SW480 (cell line): ENCODE results near the gene IQGAP3.
A peak's percentile ranks its signal among the peaks of the same experiment; 100 is the strongest.
"Not testable (repeated sequence)": the region's sequence is repeated elsewhere in the genome, so short reads cannot be mapped to it uniquely, and the experiment has no call there.

Experiments
- DNase-seq: peaks from one replicate; pipeline ENCODE4 v3.0.0-alpha.2; 2016; ENCODE audit warnings: low spot score

Gene IQGAP3, protein sequence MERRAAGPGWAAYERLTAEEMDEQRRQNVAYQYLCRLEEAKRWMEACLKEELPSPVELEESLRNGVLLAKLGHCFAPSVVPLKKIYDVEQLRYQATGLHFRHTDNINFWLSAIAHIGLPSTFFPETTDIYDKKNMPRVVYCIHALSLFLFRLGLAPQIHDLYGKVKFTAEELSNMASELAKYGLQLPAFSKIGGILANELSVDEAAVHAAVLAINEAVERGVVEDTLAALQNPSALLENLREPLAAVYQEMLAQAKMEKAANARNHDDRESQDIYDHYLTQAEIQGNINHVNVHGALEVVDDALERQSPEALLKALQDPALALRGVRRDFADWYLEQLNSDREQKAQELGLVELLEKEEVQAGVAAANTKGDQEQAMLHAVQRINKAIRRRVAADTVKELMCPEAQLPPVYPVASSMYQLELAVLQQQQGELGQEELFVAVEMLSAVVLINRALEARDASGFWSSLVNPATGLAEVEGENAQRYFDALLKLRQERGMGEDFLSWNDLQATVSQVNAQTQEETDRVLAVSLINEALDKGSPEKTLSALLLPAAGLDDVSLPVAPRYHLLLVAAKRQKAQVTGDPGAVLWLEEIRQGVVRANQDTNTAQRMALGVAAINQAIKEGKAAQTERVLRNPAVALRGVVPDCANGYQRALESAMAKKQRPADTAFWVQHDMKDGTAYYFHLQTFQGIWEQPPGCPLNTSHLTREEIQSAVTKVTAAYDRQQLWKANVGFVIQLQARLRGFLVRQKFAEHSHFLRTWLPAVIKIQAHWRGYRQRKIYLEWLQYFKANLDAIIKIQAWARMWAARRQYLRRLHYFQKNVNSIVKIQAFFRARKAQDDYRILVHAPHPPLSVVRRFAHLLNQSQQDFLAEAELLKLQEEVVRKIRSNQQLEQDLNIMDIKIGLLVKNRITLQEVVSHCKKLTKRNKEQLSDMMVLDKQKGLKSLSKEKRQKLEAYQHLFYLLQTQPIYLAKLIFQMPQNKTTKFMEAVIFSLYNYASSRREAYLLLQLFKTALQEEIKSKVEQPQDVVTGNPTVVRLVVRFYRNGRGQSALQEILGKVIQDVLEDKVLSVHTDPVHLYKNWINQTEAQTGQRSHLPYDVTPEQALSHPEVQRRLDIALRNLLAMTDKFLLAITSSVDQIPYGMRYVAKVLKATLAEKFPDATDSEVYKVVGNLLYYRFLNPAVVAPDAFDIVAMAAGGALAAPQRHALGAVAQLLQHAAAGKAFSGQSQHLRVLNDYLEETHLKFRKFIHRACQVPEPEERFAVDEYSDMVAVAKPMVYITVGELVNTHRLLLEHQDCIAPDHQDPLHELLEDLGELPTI (N-terminal part only)

DNA sequence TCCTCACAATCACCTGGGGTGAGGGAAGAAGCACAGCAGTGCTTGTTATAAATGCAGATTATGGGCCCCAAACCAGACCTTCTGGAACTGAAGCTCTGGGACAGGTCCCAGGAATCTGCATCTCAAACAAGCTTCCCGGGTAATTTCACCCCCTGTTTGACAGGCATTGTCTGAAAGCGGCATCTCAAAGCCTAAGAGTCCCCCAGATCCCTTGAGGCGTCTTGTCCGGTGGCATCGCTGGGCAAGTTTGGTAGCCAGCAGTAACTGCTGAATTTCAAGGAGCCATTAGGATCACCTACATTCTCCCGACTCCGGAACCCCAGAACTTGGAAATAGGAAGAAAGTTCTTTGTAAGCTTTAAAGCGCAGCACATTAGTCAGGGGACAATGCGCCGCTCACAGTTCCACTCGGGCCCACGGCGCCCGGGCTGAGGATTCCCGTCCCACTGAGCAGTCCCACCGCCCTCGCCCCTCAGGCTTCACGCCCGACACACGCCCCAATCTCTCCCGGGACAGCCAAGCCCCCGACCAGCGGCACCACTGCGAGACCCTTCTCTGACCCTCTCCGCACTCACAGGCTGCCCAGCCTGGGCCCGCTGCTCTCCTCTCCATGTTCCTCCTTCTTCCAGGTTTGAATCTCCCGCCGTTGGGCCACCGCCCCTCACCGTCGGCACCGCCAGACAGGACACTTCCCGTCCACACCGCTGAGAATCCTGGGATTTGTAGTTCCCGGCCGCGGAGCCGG, at the start of gene IQGAP3:
TSS of gene IQGAP3 (minus strand) at position 647 of the 744 bp plus-strand sequence. CDS start at position 611, 36 bp downstream.
- peak; percentile 83 for DNase-seq

DNA sequence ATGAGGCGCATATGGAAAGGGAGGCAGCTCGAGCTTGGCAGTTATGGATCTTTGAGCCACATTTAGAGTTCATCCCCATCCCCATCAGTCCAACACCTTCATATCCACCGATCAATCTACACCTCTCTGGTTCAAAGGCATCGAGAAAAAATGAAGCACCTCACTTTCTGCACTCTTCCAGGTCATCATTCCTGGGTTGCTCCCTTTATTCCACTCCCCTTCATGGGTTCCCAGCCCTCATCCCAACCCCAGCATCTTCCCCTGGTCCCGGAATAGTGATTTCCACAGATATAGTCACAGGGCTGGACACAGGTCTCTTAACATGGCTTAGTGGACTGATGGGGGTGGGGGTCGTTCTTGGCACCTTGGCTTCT, 47.2 kb upstream of the IQGAP3 start:
- DNase-seq = no peak

DNA sequence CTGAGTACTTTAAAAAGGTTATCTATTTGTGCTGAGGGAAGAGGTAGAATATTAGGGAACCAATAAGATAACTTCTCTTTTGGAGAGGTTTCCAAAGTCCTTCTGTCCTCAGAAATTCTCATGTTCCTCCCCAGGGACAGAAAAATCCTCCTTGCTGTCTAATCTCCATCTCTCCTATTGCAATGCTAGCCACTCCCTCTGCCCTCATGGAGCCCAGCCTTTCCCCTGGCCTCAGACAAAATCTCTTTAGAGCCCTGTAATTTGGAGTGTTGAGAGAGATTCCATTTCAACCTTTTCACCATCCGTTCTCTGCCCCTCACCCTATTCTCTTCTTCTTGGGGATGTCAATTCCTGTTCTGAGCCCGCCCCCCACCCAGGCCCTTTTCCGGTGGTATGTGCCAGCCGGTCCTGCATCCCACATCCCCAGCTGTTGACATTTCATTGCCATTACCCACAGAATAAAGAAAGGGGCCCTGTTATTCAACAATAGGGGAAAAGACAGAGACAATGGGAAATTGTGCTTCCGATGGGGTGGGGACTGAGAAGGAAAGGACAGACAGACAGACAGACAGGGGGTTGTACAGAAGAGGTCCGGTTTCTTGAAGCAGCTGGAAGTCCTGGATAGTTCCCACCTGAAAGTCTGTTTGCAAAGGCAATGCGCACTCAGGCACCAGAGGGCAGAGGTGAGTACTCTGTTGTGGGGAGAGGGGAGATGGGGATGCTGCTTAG, 46.7 kb upstream of the IQGAP3 start, which contains the start of gene HAPLN2:
TSS of gene HAPLN2 (plus strand) at position 563 of the 729 bp plus-strand sequence. CDS start 4,076 bp downstream, outside the sequence.
- DNase-seq = no peak

DNA sequence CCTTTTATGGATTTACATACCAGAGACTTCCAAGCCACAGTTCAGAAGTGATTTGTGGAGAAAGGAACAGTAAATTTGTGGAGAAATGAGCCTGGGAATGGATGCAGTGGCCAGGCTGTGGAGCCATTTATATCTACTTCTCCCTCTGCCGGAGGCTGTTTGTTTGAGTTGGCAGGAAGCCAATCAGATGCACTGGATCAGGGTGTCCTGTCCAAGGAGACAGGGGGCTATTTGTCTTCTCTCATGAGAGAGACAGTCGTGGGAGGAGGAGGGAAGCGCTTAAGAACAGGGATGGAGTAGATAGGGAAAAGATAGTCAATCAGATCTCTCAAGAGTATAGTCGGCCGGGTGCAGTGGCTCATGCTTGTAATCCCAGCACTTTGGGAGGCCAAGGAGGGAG, 44.1 kb upstream of the IQGAP3 start:
- DNase-seq = no peak

DNA sequence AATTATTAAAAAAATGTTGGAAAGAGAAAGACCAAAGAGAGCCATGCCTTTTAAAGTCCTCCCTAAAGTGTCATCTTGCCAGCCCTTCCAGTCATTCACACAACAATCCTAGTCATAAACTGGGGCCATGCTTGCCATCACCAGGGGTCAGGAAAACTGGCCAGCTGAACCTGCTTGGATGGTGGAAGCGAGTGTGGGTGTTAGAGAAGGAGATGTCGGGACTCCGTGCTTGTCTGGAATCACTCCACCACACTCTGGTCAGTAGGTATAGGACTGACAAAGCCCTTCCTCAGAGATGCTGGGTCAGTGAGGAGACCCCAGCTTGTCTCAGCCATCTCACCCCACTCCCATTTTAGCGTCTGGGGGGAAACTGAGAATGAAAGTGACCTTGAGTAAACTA, 43.6 kb upstream of the IQGAP3 start:
- no peak for DNase-seq

DNA sequence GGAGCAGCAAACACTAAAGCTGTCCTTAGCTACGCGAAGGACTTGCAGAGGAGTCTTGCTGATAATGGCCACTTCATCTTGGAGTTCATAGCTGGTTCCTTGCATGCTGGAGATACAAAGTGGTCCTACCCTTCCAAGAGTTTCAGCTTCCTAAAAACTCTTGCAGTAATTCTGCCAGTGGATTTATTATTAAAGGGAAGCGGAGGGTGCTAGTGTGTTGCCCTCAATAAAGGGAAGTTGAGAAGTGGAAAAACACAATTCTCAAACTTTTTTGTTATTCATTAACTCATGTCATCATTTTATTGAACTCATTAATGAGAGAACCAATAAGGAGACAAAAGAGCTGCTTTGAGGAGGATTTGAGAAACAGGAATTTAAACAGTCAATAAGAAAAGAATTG, 40.3 kb upstream of the IQGAP3 start:
- DNase-seq = no peak

DNA sequence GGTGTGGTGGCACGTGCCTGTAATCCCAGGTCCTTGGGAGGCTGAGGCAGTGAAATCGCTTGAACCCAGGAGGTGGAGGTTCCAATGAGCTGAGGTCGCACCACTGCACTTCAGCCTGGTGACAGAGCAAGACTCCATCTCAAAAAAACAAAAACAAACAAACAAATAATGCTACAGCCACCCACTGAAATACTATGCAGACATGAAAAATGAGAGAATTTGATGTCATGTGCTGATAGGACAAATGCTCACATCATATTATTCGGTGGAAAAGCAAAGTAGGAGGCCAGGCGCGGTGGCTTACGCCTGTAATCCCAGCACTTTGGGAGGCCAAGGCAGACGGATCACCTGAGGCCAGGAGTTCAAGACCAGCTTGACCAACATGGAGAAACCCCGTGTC, 37.7 kb upstream of the IQGAP3 start:
- DNase-seq = not testable (repeated sequence)

DNA sequence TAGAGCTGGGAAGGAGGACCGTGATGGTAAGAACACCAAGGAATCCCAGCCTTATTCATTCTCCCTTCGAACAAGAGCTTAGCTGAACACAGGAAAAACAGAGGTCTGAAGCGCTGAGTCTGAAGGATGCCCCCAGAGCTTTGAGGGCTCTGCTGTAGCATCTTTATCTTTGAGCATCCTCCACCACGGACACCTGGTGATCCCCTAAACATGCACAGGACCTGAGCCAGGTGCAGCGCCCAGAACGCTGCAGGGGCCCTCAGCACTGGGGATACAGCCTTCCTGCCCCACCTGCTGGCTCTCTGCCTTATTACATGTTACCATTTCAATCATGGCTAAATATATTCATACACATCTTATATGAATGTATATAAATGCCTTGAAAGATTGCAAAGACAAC, 36.6 kb upstream of the IQGAP3 start:
- peak; percentile 48 for DNase-seq

DNA sequence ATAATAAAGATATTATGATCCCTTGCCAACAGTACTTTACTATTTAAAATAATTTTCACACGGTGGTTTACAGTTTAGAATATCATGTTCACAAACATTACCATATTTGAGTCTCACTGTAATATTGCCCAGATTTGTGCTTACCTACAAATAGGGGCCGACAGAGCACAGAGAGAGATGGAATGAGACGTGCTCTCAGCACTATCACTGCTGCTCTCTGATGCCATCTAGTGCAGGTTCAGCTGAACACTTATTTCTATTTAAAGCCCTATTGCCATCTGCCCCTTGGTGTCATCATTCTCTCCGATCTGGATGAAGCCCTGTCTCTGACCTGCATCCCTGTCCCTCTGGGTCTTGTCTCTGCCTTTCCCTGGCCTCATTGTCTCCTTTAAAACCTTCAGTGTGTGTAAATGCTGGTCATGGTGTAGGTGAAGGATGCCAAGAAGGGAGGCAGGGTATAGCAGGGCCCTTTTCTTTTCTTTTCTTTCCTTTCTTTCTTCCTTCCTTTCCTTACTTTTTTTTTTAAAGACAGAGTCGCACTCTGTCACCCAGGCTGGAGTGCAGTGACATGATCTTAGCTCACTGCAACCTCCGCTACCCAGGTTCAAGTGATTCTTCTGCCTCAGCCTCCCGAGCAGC, 35.8 kb upstream of the IQGAP3 start:
- DNase-seq = peak; percentile 84

DNA sequence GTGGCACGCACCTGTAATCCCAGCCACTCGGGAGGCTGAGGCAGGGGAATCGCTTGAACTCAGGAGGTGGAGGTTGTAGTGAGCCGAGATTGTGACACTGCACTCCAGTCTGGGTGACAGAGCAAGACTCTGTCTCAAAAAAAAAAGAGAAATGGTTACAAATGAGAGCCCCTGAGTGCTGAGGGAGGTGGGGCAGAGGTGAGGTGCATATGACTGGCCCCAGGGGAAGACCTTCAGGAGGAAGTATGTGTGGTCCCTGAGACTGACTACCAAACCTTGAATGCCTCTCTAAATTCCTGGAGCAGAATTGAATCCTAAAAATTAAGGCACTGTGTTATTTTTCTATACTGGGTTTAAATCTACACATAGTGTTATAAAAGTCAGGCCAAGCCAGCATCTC, 35.0 kb upstream of the IQGAP3 start:
- DNase-seq = not testable (repeated sequence)

DNA sequence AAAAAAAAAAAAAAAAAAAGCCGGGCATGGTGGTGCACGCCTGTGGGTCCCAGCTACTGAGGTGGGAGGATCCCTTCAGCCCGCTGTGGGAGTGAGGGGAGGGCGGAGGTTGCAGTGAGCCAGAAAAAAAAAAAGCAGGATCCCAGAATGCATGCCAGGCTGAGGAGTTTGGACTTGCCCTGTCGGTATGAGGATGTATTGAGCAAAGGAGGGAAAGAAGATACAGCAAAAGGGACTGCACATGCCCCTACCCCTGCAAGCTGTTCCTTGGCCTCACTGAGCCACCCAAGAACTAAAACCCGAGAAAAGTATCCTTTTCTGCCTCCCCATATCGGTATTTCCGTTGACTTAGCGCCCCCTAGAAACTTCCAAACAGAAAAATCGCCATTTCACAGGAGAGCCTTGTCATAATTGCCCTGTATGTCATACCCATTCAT, 30.2 kb upstream of the IQGAP3 start:
- no peak for DNase-seq

DNA sequence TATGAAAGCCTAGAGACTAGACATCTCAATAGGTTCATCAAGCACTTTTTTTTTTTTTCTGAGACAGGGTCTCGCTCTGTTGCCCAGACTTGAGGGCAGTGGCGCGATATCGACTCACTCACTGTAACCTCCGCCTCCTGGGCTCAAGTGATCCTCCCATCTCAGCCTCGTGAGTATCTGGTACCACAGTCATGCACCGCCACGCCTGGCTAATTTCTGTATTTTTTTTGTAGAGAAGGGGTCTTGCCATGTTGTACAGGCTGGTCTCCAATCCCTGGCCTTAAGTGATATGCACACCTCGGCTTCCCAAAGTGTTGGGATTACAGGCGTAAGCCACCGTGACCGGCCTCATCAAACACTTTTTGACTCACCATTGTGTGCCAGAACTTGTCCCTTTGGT, 29.5 kb upstream of the IQGAP3 start:
- DNase-seq = no peak

DNA sequence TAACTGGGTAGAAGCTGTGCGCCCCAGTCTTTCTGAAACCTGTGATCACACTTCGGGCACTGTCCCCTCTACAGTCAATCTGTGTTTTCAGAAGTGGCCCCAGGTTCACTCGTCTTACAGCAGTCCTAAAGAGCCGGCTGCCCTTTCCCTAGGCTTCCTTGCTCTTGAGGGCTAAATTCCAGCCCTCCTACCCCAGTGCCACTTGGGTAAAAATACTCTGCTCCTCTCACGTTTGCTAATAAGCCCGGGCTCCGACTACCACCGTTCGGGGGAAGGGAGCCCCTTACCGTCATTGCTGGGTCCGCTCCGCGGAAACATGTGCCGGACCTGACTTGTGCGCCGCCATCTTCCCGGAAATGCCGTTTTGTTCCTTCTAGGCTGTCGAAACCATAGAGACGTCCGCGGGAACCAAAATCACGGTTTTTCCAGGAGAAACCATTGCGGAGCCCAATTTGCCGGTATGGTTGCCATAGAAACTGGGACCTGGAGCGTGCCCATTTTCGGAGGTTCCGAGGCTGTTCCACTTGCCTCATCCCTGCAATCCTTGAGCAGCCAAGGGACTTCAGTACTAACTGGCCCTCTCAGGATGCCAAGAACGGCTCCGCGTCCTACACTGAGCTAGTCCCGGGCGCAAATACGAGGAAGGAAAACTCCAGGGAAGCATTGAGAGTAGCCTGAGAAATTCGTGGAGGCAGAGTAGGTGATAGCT, 28.9 kb upstream of the IQGAP3 start, which contains the start of gene GPATCH4:
TSS of gene GPATCH4 (minus strand) at position 358 of the 709 bp plus-strand sequence.
- peak; percentile 71 for DNase-seq

DNA sequence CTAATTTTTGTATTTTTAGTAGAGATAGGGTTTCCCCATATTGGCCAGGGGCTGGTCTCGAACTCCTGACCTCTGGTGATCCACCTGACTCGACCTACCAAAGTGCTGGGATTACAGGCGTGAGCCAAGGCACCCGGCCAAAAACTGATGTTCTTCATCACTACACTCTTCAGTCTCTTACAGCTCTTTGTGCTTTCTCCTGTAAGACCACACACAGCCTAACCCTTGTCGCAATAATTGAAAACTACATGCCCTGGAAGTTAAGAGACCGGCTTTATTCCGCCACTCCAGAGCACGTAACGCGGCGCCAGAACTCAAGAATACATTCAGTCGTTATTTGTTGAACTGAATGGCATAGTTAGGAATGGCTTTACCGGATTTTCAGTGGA, 28.4 kb upstream of the IQGAP3 start:
- no peak for DNase-seq

DNA sequence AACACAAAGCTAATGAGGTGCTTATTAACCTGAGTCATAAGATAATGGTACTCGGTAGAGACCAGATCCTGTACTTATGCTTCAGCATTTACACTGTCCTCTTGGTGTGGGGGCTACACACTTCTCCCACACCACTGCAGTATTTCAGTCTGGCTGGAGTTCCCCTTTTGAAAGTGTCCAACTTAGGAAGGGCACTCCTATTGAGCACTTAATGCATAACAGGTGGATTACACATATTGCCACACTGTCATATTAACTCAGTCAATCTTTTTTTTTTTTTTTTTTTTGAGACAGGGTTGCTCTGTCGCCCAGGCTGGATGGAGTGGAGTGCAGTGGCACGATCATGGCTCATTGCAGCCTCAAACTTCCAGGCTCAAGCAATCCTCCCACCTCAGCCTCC, 27.4 kb upstream of the IQGAP3 start:
- DNase-seq = peak; percentile 49

DNA sequence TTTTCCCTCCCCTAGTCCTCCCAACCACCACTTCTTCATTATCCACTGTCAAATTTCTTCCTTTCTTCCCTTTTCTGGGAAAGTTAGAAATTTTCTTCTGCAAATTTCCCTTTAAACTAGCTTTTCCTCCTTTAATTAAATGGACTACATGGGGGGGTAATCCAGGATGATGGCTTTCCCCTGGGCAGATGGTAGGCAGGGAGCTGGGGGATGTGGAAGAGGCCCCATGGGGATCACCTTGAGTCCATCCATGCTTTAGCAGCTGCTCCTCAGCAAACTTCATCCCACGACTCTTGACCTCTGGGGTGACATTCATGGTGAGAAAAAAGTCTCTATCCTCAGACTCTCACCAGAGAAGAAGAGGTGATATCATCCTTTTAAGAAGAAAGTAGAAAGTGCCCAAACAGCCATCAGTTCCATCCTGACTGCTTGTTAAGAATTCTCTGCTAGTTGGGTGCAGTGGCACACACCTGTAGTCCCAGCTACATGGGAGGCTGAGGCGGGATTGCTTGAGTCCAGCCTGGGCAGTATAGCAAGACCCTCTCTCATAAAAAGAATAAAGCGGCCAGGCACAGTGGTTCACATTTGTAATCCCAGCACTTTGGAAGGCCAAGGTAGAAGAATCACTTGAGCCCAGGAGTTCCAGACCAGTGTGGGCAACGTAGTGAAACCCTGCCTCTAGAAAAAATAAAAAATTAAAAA, 26.5 kb upstream of the IQGAP3 start:
- no peak for DNase-seq

DNA sequence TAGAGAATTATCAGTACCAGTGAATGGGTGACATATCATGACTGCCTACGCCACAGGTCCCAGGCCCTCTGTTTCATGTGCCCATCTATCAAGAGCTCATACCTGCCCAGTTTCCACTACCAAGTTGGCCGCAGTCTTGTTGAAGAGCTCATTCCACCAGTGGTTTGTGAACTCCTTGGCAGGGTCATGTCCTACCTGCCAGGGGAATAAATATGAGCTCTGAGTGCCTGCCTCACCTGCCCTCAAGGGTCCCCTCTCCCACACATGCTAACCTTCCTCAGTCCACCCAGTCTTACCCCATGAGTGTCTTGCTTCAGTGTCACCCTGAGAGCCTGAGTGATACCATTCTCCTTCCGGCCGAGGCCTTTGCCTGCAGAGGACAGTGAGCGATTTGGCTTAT, 25.8 kb upstream of the IQGAP3 start:
- DNase-seq = no peak

DNA sequence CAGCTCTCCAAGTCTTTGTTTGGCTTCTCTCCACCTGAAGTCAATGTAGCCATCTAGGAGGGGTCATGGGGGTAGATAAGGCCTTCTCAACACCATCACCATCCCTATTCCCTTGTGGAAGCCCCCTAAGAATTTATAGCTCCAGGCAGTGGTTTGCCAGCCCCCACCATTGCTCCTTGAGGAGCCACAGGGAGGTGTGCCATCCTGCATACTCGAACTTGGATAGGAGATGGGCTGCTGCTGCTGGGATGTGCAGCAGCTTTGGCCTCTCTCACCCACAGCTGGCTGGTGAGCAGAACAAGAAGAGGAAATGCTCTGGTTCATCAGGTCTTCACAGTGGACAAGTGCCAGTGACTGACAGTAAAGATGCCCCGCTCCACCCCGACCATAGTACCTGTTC, 24.1 kb upstream of the IQGAP3 start:
- DNase-seq = no peak

DNA sequence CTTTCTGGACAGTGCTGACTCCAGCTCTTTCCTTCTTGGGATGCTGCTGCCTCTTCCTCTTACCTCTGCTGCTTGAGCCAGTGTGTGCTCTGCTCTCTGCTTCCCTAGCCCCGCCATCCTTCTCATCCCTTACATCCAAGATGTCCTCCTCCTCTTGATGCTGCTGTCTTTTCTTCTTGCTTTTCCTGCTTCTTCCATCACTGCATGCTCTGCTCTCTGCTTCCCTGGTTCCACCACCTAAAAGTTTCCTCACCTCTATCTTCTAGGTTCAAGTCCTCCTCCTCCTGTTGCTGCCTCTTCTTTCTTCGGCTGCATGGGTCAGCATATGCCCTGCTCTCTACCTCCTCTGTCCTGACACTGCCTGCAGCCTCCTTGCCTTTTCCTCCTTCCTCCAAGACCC, 22.7 kb upstream of the IQGAP3 start:
- DNase-seq = no peak
